CD4-positive, alpha-beta T cell treated with Interleukin-1 beta for 1 hour (primary cell): ENCODE measurements around the gene CLTCL1.

Experiments
- DNase-seq, 2 donors: peaks; one replicate each; pipeline ENCODE4 v3.0.0-alpha.2; 2020 to 2022

Gene CLTCL1

GRCh38 chr22:19194766-19195536, 96.6 kb downstream of the CLTCL1 start:
- no peak for DNase-seq

DNA sequence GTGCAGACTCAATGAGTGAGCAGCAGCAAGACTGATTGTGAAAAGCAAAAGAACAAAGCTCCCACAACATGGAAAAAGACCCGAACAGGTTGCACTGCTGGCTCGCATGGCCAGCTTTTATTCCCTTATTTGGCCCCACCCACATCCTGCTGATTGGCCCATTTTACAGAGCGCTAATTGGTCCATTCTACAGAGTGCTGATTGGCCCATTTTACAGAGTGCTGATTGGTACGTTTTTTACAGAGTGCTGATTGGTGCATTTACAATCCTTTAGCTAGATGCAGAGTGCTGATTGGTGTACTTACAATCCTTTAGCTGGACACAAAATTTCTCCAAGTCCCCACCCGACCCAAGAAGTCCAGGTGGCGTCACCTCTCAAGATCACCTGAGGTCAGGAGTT, 97.6 kb downstream of the CLTCL1 start:
- DNase-seq: no peak

- no peak for DNase-seq
These were observed 103.6 kb downstream of the CLTCL1 start for GRCh38 chr22:19187716-19188563.

- no peak for DNase-seq
These were observed 107.1 kb downstream of the CLTCL1 start for GRCh38 chr22:19184276-19184997.

GRCh38 chr22:19183216-19183615, 108.3 kb downstream of the CLTCL1 start:
- no peak for DNase-seq

- DNase-seq: no peak
These were observed 108.9 kb downstream of the CLTCL1 start for GRCh38 chr22:19182472-19183157.

DNA sequence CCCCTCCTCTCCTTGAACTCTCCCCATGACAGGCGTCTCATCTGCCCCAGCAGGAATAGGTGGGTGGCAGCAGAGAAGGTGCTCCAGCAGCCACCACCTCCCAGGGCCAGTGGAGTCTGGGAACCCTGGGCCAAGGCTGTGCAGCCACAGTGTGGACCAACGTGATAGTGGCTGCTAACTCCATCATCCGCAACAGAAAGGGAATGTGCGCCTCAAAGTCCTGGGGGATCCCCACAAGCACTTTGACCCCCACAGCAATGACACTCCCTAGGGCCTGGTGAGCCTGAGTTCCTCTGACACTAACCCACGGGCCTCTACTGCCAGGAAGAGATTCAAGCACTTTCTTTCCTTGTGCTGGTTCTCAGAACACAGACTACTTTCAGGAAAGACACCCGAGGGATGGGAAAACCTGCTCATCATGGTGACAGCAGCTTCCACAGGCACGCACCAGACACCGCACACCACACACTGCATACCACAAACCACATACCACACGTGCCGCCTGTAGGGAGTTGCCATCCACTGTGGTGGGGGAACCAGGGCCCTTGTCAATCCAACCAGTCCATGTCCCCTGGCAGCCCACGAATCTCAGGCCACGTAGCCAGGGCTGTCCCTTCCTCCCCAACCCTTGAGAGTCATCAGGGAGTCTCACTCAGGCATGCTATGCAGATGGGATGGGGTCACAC, 109.6 kb downstream of the CLTCL1 start:
- no peak for DNase-seq

DNA sequence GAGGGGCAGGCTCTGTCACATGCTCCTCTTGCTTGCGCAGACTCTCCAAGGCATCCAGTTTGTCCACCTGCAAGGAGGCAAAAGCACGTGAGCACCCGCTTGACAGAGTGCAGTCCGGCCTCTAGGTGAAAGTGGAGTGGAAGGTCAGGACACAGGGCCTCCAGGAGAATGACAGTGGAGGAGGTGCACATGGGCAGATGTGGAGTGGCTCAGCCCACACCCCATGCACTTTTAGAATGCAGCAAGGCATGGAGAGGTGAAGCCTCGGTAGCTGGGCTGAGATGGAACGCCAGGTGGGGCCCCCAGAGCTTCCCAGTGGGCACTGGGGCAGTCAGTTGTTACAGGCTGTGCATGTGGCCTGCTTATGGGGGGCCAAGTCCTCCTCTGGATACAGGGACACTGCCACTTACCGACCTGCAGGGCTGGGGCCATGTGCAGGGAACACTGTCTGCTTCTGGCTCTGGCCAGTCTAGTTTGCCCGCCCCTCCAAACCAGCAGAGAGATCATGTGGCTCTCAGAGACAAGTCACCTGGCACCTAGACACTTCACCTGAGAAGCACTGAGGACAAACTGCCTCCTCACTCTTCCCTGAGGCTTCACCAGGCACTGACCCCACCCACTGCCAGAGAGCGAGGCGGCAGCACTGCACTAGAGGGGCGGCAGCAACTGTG, 110.6 kb downstream of the CLTCL1 start:
- DNase-seq: no peak

GRCh38 chr22:19180234-19180633, 111.3 kb downstream of the CLTCL1 start:
- DNase-seq: no peak

DNA sequence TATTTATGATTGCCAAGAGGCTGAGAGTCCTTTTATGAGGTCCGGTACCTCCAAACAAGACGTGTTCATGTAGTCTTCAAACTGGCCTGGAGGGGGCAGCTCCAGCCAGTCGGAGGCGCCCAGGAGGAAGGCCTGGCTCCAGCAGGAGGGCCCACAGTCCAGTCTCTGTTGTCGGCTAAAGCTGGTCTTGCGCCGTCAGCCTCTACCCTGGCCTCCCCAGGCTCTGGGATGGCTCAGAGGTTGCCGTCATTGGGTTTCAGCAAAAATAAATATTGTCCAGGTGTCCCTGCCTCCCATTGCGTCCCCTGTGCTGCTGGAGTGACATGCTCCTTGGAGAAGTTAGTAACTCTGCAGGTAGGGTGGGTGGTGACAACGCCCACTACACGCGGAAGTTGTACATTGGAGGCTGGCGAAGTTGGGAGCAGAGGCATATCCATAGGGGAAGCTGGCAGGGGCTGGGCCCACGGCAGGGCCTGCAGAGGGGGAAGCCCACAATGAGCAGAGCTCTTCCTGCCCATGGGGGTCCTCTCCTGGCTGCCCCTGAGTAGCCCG, 111.9 kb downstream of the CLTCL1 start:
- peak; percentile 56 to 63 for DNase-seq

GRCh38 chr22:19178657-19179496, 112.6 kb downstream of the CLTCL1 start, which contains the start of gene SLC25A1:
Gene SLC25A1 (minus strand): TSS chr22:19178736. CDS start chr22:19178673, 63 bp downstream.
- DNase-seq: peak; percentile 85 to 87

GRCh38 chr22:19178065-19178656, 113.4 kb downstream of the CLTCL1 start:
- DNase-seq: peak; percentile 45 to 64

- no peak for DNase-seq
These were observed 114.1 kb downstream of the CLTCL1 start for GRCh38 chr22:19177164-19178064.

GRCh38 chr22:19176732-19177131, 114.8 kb downstream of the CLTCL1 start:
- DNase-seq: no peak

GRCh38 chr22:19176175-19176643, 115.3 kb downstream of the CLTCL1 start:
- no peak for DNase-seq

GRCh38 chr22:19175602-19176174, 115.8 kb downstream of the CLTCL1 start:
- no peak for DNase-seq

DNA sequence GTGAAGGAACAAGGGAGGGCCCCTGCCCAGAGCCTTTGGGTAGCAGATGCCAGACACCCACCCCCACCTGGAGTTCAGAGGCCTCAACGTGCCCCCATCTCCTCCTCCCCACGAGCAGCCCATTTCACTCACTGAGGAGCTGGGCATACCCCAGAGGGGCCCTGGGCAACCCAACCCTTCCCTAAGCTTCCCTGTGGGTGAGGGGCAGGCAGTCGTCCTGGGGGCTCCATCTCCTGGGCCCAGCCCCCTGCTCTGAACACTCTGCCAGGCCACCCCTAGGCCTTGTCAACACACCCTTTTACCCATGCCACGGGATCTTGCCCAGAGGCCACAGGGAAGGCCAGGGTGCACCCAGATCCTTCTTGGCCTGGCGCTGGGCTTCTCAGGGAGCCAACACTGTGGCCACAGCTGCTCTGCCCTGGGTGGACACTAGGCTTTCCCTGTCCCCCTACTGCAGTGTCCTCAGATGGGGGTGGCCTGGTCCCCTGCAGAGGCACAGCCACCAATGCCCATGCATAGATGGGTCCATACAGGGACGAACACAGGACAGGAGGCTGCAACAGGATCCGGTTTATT, 116.4 kb downstream of the CLTCL1 start:
- no peak for DNase-seq
